Endothelial cell (in vitro differentiated cells): ENCODE data around the gene AK3. TPM values are rescaled to one million over a fixed set of nuclear protein-coding genes. Genes with fewer than 3 reads are reported as not detected.

Source experiments
- DNase-seq: peaks from one replicate; pipeline ENCODE4 v3.0.0; 2021; ENCODE audit warnings: low spot score
- H3K27ac Mint-ChIP-seq: one replicate; pipeline ENCODE4 v1.8.0; 2021; ENCODE audit warnings: mixed read lengths, inconsistent platforms; ENCODE audit not compliant: unreplicated experiment
- H3K27me3 Mint-ChIP-seq: one replicate; pipeline ENCODE4 v1.8.0; 2021; ENCODE audit warnings: mild to moderate bottlenecking, moderate library complexity, mixed read lengths, inconsistent platforms; ENCODE audit not compliant: unreplicated experiment
- H3K36me3 Mint-ChIP-seq: one replicate; pipeline ENCODE4 v1.8.0; 2021; ENCODE audit warnings: mild to moderate bottlenecking, low read depth, mixed read lengths, inconsistent platforms; ENCODE audit not compliant: unreplicated experiment
- H3K4me1 Mint-ChIP-seq: one replicate; pipeline ENCODE4 v1.8.0; 2021; ENCODE audit warnings: mild to moderate bottlenecking, mixed read lengths, inconsistent platforms; ENCODE audit not compliant: unreplicated experiment
- H3K4me3 Mint-ChIP-seq: one replicate; pipeline ENCODE4 v1.8.0; 2021; ENCODE audit warnings: mild to moderate bottlenecking, mixed read lengths, inconsistent platforms; ENCODE audit not compliant: unreplicated experiment
- H3K9me3 Mint-ChIP-seq: one replicate; pipeline ENCODE4 v1.8.0; 2021; ENCODE audit warnings: mixed read lengths, inconsistent platforms; ENCODE audit not compliant: unreplicated experiment
- total RNA-seq: library from RNA; stranded (reverse); fragmentation: NEBNext Ultra II Directional; extraction: Animal tissue kit (Norgen Biotek cat#: 25700); gene quantifications from one replicate; pipeline ENCODE4 v1.2.1, GENCODE V29; 2021; ENCODE audit not compliant: unreplicated experiment
- TF ChIP-seq, protein P1 (sequence below): fragments of 200-600 bp; sonication (generic); IDR thresholded peaks from one replicate; pipeline ENCODE4 v1.5.0; 2021; ENCODE audit warnings: antibody characterized with exemption; ENCODE audit not compliant: unreplicated experiment

Gene AK3
- total RNA-seq, 1 donor from 2014 or later, result 29.2 TPM

DNA sequence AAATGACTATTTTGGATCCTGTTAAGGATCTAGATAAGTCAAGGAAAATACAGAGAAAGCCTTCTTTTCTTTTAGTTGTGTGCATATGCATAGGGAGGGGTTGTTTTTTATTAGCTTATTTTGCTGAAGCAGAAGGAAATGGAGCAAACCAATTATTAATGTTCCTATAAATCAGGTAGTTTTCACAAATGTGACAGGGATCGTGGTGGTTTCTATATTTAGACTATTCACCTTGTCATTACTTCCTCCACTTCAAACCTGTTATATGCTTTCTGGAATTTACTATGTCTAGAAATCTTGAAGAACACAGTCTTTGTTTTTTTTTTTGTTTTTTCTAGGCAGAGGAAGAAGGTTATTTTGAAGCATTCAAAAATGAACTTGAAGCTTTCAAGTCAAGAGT is 39.5 kb downstream of the AK3 start:
- no peaks in the 10 kb centered on the region for H3K36me3 Mint-ChIP-seq
- H3K27ac Mint-ChIP-seq, result no peak overlapping the region
- no peaks in the 10 kb centered on the region for H3K27me3 Mint-ChIP-seq
- H3K4me3 Mint-ChIP-seq, result no peak overlapping the region
- TF ChIP-seq, protein P1, sequence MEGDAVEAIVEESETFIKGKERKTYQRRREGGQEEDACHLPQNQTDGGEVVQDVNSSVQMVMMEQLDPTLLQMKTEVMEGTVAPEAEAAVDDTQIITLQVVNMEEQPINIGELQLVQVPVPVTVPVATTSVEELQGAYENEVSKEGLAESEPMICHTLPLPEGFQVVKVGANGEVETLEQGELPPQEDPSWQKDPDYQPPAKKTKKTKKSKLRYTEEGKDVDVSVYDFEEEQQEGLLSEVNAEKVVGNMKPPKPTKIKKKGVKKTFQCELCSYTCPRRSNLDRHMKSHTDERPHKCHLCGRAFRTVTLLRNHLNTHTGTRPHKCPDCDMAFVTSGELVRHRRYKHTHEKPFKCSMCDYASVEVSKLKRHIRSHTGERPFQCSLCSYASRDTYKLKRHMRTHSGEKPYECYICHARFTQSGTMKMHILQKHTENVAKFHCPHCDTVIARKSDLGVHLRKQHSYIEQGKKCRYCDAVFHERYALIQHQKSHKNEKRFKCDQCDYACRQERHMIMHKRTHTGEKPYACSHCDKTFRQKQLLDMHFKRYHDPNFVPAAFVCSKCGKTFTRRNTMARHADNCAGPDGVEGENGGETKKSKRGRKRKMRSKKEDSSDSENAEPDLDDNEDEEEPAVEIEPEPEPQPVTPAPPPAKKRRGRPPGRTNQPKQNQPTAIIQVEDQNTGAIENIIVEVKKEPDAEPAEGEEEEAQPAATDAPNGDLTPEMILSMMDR, result no peak
- no peak for DNase-seq
- no peaks in the 10 kb centered on the region for H3K4me1 Mint-ChIP-seq
- H3K9me3 Mint-ChIP-seq, result no peaks in the 10 kb centered on the region

DNA sequence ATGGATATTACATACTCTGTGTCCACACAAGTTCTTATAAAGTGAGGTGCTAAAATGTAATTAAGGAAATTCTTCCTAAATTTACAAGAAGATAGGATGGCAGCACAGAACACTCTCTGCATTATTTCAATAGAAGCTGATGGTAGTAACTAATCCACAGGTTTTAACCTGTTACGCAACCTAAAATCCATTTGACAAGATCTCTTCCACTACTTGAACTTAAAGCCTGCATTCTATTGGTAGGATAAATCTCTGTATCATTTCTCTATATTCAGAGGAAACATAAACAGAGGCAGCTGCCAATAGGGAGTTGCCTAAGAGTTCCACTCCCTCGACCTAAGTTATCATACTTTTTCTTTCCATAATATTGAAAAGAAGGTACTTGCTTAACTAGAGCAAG is 40.1 kb downstream of the AK3 start:
- Mint-ChIP-seq H3K27me3 (no peaks in the 10 kb centered on the region), H3K4me1 (no peaks in the 10 kb centered on the region), H3K27ac (no peak overlapping the region), H3K4me3 (no peak overlapping the region), H3K36me3 (no peaks in the 10 kb centered on the region), H3K9me3 (no peaks in the 10 kb centered on the region)
- TF ChIP-seq, protein P1, result no peak
- DNase-seq, result no peak

DNA sequence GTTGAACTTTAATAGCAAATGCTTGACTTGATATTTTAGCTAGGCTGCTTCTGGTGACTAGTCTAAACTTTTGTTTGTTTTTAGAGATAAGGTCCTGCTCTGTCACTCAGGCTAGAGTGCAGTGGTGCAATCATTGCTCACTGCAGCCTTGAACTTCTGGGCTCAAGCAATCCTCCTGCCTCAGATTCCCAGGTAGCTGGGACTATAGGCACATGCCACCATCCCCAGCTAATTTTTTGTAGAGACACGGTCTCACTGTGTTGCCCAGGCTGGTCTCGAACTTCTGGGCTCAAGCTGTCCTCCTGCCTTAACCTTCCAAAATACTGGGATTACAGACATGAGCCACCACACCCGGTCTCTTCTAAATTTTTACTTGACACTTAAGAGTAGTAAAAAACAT is 40.9 kb downstream of the AK3 start:
- TF ChIP-seq, protein P1, result no peak
- Mint-ChIP-seq H3K27ac (no peak overlapping the region), H3K27me3 (no peaks in the 10 kb centered on the region), H3K36me3 (no peaks in the 10 kb centered on the region), H3K9me3 (no peaks in the 10 kb centered on the region), H3K4me3 (no peak overlapping the region), H3K4me1 (no peaks in the 10 kb centered on the region)
- no peak for DNase-seq

DNA sequence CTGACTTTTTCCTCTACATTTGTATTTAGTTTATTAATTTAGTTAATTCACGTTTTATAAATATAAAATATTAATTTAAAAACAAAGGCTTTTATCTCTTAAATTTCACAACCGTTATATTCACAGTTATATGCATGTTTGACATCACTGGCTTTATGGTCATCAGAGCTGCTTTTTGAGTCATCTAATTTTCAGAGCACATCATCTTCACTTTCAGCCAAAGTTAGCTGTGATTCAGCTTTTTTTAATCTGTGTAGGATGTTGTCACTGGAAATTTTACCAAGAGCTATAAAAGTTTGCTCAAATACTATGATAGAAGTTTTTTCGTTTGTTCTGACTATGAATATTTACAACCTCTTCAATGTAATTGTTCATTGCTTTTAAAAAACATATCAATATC is 49.2 kb downstream of the AK3 start:
- H3K27ac Mint-ChIP-seq, result no peak overlapping the region
- TF ChIP-seq, protein P1, result no peak
- H3K36me3 Mint-ChIP-seq, result no peaks in the 10 kb centered on the region
- H3K27me3 Mint-ChIP-seq, result no peaks in the 10 kb centered on the region
- H3K4me3 Mint-ChIP-seq, result no peak overlapping the region
- no peak for DNase-seq
- no peaks in the 10 kb centered on the region for H3K4me1 Mint-ChIP-seq
- no peaks in the 10 kb centered on the region for H3K9me3 Mint-ChIP-seq

DNA sequence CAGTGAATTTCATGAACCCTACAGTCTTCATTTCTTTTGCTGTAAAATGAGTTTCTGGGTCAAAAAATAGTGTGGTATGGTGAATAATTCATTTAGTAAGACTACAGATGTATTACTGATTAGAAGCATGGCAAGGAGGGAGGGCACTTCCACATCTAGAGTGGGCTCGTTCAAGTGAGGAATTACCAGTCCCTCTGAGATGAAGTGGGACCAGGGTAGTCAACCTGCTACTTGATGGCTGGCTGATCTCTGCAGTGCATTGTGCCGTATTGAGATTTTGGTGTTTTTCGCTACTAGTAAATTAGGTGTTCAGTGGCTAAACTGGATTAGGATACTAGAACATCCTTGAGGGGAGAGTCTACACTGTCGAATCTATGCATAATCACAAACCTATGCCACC is 50.9 kb downstream of the AK3 start:
- TF ChIP-seq, protein P1, result no peak
- Mint-ChIP-seq H3K36me3 (peaks cover 3% of the 10 kb centered on the region), H3K27ac (no peak overlapping the region), H3K9me3 (no peaks in the 10 kb centered on the region), H3K4me1 (no peaks in the 10 kb centered on the region), H3K27me3 (peaks cover 1% of the 10 kb centered on the region), H3K4me3 (no peak overlapping the region)
- no peak for DNase-seq
